Measurements from ENCODE around the gene STING1.

DNA sequence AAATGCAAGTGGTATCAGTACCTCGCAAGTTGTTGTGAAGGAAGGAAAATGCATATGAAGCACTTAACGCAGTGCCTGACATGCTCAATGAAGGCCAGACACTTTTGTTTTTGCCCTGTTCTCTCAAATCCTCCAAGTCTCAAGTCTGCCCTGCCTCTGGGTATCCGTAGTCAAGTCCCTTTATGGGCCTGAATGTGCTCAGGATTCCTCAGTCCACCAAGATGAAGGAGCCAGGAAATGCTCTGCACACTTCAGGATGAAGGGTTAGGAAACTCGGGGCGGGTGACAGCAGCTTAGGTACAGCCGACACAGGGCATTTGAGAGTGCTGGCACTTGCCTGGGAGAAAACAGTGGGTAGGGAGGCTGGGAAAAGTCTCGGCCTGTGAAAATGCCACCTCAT, 21.4 kb downstream of the STING1 start:
- TF ChIP-seq EZH2 (IDR thresholded peaks at IDR 0.05; ENCODE audit: borderline replicate concordance, low read depth, low read length, severe bottlenecking) (no peak), CTCF (IDR thresholded peaks at IDR 0.05; ENCODE audit: borderline replicate concordance, extremely low read depth, low read length, poor library complexity, severe bottlenecking) (no peak)
